Loucy (cell line): ENCODE measurements around the gene WDR74.
A peak's percentile ranks its signal among the peaks of the same experiment; 100 is the strongest.
"Not testable (repeated sequence)": the region's sequence is repeated elsewhere in the genome, so short reads cannot be mapped to it uniquely, and the experiment has no call there.

Source experiments
- H2AFZ ChIP-seq: fragments of 200-600 bp; sonication (generic); 2 replicates; pipeline ENCODE4 v1.6.0; 2016; ENCODE audit warnings: antibody characterized with exemption, mild to moderate bottlenecking, low read length, moderate library complexity
- H3F3A ChIP-seq: fragments of 200-600 bp; 2 replicates; pipeline ENCODE4 v1.6.0; 2016; ENCODE audit warnings: antibody characterized with exemption, low read depth, mild to moderate bottlenecking
- H3K27me3 ChIP-seq: fragments of 200-600 bp; sonication (generic); 2 replicates; pipeline ENCODE4 v1.6.1; 2014; ENCODE audit warnings: low read length, mild to moderate bottlenecking; ENCODE audit not compliant: insufficient read depth, poor library complexity, severe bottlenecking
- H3K36me3 ChIP-seq: fragments of 200-600 bp; sonication (generic); 2 replicates; pipeline ENCODE4 v1.6.1; 2016; ENCODE audit warnings: low read length; ENCODE audit not compliant: insufficient read depth
- H3K4me1 ChIP-seq: fragments of 200-600 bp; sonication (generic); 2 replicates; pipeline ENCODE4 v1.5.1; 2014; ENCODE audit warnings: low read length, mild to moderate bottlenecking; ENCODE audit not compliant: insufficient read depth, poor library complexity, severe bottlenecking
- H3K4me2 ChIP-seq: fragments of 200-600 bp; sonication (generic); 2 replicates; pipeline ENCODE4 v1.6.0; 2014; ENCODE audit warnings: antibody characterized with exemption, low read length, low read depth, mild to moderate bottlenecking; ENCODE audit not compliant: poor library complexity, severe bottlenecking
- H3K4me3 ChIP-seq: fragments of 200-600 bp; sonication (generic); 2 replicates; pipeline ENCODE4 v1.5.1; 2014; ENCODE audit warnings: low read length, mild to moderate bottlenecking, mixed read lengths; ENCODE audit not compliant: poor library complexity, severe bottlenecking
- H3K79me2 ChIP-seq: fragments of 200-600 bp; sonication (generic); 2 replicates; pipeline ENCODE4 v1.6.1; 2014; ENCODE audit warnings: low read length; ENCODE audit not compliant: insufficient read depth
- H3K9ac ChIP-seq: fragments of 200-600 bp; sonication (generic); 2 replicates; pipeline ENCODE4 v1.6.0; 2014; ENCODE audit warnings: mild to moderate bottlenecking, low read depth, low read length, moderate library complexity; ENCODE audit not compliant: poor library complexity, severe bottlenecking
- H3K9me2 ChIP-seq: fragments of 200-600 bp; sonication (generic); replicated peaks from 2 replicates; pipeline ENCODE4 v1.6.1; 2016; ENCODE audit warnings: low read depth, low read length, mixed read lengths
- H3K9me3 ChIP-seq: fragments of 200-600 bp; sonication (generic); 2 replicates; pipeline ENCODE4 v1.6.1; 2014; ENCODE audit warnings: mild to moderate bottlenecking, antibody characterized with exemption, low read length, low read depth; ENCODE audit not compliant: insufficient read depth
- H4K20me1 ChIP-seq: fragments of 200-600 bp; sonication (generic); 2 replicates; pipeline ENCODE4 v1.6.0; 2014; ENCODE audit warnings: antibody characterized with exemption, low read length, mild to moderate bottlenecking; ENCODE audit not compliant: insufficient read depth, poor library complexity, severe bottlenecking
- CTCF ChIP-seq: fragments of 200-600 bp; sonication (generic); conservative IDR thresholded peaks from 2 replicates; pipeline ENCODE4 v1.5.1; 2014; ENCODE audit warnings: mild to moderate bottlenecking, antibody characterized with exemption, low read length
- EZH2phosphoT487 ChIP-seq: fragments of 200-600 bp; IDR thresholded peaks from 2 replicates; pipeline ENCODE4 v1.6.1; 2018; ENCODE audit warnings: antibody characterized with exemption, mild to moderate bottlenecking, moderate library complexity, borderline replicate concordance

WDR74 gene

GRCh38 chr11:62830904-62831519 is 8.4 kb downstream of the WDR74 start:
- H3K79me2 ChIP-seq, result peaks cover 44% of the 10 kb centered on the region
- H3K4me3 ChIP-seq, result peak overlapping the region; percentile 93
- H3K9ac ChIP-seq, result peak overlapping the region; percentile 80
- peak overlapping the region; percentile 76; the same call in 1 of the 2 replicates for H2AFZ ChIP-seq
- peaks cover 8% of the 10 kb centered on the region for H4K20me1 ChIP-seq
- no peaks in the 10 kb centered on the region for H3K9me2 ChIP-seq
- no peaks in the 10 kb centered on the region for H3K27me3 ChIP-seq
- no peaks in the 10 kb centered on the region for H3F3A ChIP-seq
- peak overlapping the region; percentile 80 for H3K4me2 ChIP-seq
- TF ChIP-seq EZH2phosphoT487, result no peak
- no peak for TF ChIP-seq CTCF
- H3K36me3 ChIP-seq, result peaks cover 17% of the 10 kb centered on the region; the same call in 1 of the 2 replicates
- no peaks in the 10 kb centered on the region for H3K9me3 ChIP-seq
- peaks cover 14% of the 10 kb centered on the region for H3K4me1 ChIP-seq

- Histone ChIP-seq H3K79me2 (peaks cover 33% of the 10 kb centered on the region), H3K36me3 (peaks cover 31% of the 10 kb centered on the region; the same call in 1 of the 2 replicates), H3K4me1 (peaks cover 14% of the 10 kb centered on the region)
- not testable (repeated sequence) for H3K27me3 ChIP-seq, H3K4me2 ChIP-seq, H3K9ac ChIP-seq, H4K20me1 ChIP-seq, H3K9me2 ChIP-seq, H3F3A ChIP-seq, H3K4me3 ChIP-seq, H2AFZ ChIP-seq, H3K9me3 ChIP-seq
Observed at GRCh38 chr11:62828130-62828529, 11.3 kb downstream of the WDR74 start.

- Histone ChIP-seq H2AFZ (no peak overlapping the region), H3K9me2 (no peaks in the 10 kb centered on the region), H3K9ac (no peak overlapping the region), H3K36me3 (peaks cover 40% of the 10 kb centered on the region; the same call in 1 of the 2 replicates), H3K79me2 (peaks cover 11% of the 10 kb centered on the region; the same call in 1 of the 2 replicates), H3K9me3 (no peaks in the 10 kb centered on the region), H3F3A (no peaks in the 10 kb centered on the region), H3K4me2 (no peak overlapping the region), H3K4me3 (no peak overlapping the region), H3K27me3 (no peaks in the 10 kb centered on the region), H4K20me1 (no peaks in the 10 kb centered on the region), H3K4me1 (no peaks in the 10 kb centered on the region)
- no peak for TF ChIP-seq CTCF
- no peak for TF ChIP-seq EZH2phosphoT487
Observed at GRCh38 chr11:62823677-62824076, 15.7 kb downstream of the WDR74 start.

- TF ChIP-seq EZH2phosphoT487 (no peak), CTCF (no peak)
- no peak overlapping the region for H3K9ac ChIP-seq
- no peak overlapping the region for H3K4me2 ChIP-seq
- no peaks in the 10 kb centered on the region for H3K9me3 ChIP-seq
- no peaks in the 10 kb centered on the region for H3K9me2 ChIP-seq
- H3K4me1 ChIP-seq, result no peaks in the 10 kb centered on the region
- H3K27me3 ChIP-seq, result no peaks in the 10 kb centered on the region
- no peak overlapping the region for H2AFZ ChIP-seq
- H3K4me3 ChIP-seq, result no peak overlapping the region
- H3F3A ChIP-seq, result no peaks in the 10 kb centered on the region
- H4K20me1 ChIP-seq, result no peaks in the 10 kb centered on the region
- no peaks in the 10 kb centered on the region for H3K79me2 ChIP-seq
- H3K36me3 ChIP-seq, result no peaks in the 10 kb centered on the region; the same call in 1 of the 2 replicates
Observed at GRCh38 chr11:62817129-62817528, 22.3 kb downstream of the WDR74 start.
